ENCODE results near the gene PDCL2. TPM values are rescaled to one million over a fixed set of nuclear protein-coding genes. Genes with fewer than 3 reads are reported as not detected.

The PDCL2 gene
- total and polyA plus RNA-seq, 9 of the 15 experiments (the other 6 are each of a cell fraction or from before 2014, with no cell fraction given), result 0.62 to 2.5 (median 1.2) TPM

DNA sequence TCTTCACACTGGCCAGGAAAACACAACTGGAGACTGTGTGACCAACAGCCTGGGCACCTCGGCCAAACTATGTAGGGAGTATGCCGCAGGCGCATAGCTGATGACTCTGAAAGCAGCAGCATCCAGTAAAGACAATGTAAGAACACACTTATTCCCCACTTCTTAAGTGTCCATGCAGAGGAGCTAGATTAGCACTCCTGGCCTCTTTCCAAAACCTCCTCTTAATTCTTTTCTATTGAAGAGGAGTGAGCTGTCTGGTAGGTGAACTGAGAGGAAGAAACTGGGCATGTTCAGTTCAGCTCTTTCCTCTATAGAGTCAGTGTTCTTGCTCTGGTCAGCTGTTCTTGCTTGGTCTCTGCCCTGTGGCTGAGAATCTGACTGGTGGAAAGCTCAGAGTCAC is 23.0 kb upstream of the PDCL2 start:
- H3K4me3 ChIP-seq, result no peak overlapping the region
- no peak overlapping the region for H3K4me2 ChIP-seq (ENCODE audit: insufficient read depth, low read length)
- peaks cover 2 to 12% of the 10 kb centered on the region in 2 experiments; a peak in 4 of 5 replicates for H3K4me1 ChIP-seq (replicated peaks in 1 of 2; ENCODE audit: control insufficient read depth in 2 of 2, insufficient read depth in 2 of 2, low read length in 2 of 2)
- ChIA-PET POLR2A (interaction anchor here (1.2 kb wide), 1 partner anchor 251 kb away, joined by 3 read pairs; no protein-coding TSS in a partner anchor), CTCF (ENCODE audit: low intra/inter-chr PET ratio) (no interaction called here)
- peaks cover 84% of the 10 kb centered on the region for H3K36me3 ChIP-seq (ENCODE audit: control insufficient read depth, insufficient read depth, low read length)
- FAIRE-seq, result peak; percentile 42
- no peaks in the 10 kb centered on the region for H4K20me1 ChIP-seq (replicated peaks; ENCODE audit: control insufficient read depth, insufficient read depth, low read length)
- H2AFZ ChIP-seq (ENCODE audit: low read depth, low read length), result no peak overlapping the region
- no peaks in the 10 kb centered on the region for H3K9me3 ChIP-seq (replicated peaks; ENCODE audit: control insufficient read depth, insufficient read depth, low read depth, low read length)
- peak in 2 of 4 experiments; percentile 16 to 62 for DNase-seq (ENCODE audit: extremely low read depth in 1 of 4, low spot score in 3 of 4)
- ATAC-seq, result peak; percentile 65
- no peaks in the 10 kb centered on the region for H3K9me1 ChIP-seq (ENCODE audit: control insufficient read depth, insufficient read depth, low read length)
- intact Hi-C loops (cut with micrococcal nuclease) (no loop called here), in situ Hi-C loops (cut with MboI) (no loop called here)
- TF ChIP-seq NFIC (IDR thresholded peaks at IDR 0.05) (peak; percentile 81), HNRNPUL1 (IDR thresholded peaks at IDR 0.05; ENCODE audit: low read length) (peak; percentile 33; the same call in 1 of the 2 replicates), PURB (CRISPR knock-in tag; IDR thresholded peaks at IDR 0.05; ENCODE audit: low read depth) (no peak)
- no TSS peak for BruUV-seq (replicated peaks)
- 93% methylated on average over 3 of the region's 3 CpGs for WGBS (ENCODE audit: insufficient coverage, low coverage, missing lambda C conversion rate)
- no peak overlapping the region for H3K9ac ChIP-seq (ENCODE audit: insufficient read depth in 1 of 2, low read depth in 2 of 2, low read length in 2 of 2)
- no peaks in the 10 kb centered on the region for H3K27me3 ChIP-seq (ENCODE audit: control insufficient read depth in 2 of 2, insufficient read depth in 2 of 2, low read length in 2 of 2)
- peak overlapping the region; percentile 12; the same call in 2 of the 3 replicates for H3K27ac ChIP-seq (ENCODE audit: extremely low read depth, low read depth, low read length)
- H3K79me2 ChIP-seq (ENCODE audit: control insufficient read depth, insufficient read depth, low read length), result peaks cover 85% of the 10 kb centered on the region

DNA sequence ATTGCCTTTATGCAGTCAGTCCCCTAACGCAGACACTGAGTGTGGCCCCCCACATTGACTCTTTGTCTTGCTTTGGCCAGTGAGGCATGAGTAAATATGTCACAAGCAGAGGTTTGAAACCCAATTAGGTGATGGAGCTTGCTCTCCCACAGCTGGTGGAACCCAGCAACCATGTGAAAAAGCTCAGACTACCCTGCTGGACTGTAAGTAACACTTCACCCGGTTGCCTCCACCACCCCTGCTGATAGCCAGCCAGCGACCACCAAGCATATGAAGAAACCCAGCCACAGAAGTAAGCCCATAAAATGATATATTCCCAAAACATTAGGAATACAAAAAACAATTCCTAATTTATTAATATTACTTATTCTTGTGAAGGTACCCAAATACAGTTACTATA is 21.6 kb upstream of the PDCL2 start:
- no peak overlapping the region for H2AFZ ChIP-seq (ENCODE audit: low read depth, low read length)
- peaks cover 95% of the 10 kb centered on the region for H3K79me2 ChIP-seq (ENCODE audit: control insufficient read depth, insufficient read depth, low read length)
- WGBS (ENCODE audit: insufficient coverage, low coverage, missing lambda C conversion rate), result 91% methylated on average over 3 of the region's 3 CpGs
- intact Hi-C loops (cut with micrococcal nuclease), result no loop called here
- no peak overlapping the region for H3K9ac ChIP-seq (ENCODE audit: insufficient read depth in 1 of 2, low read depth in 2 of 2, low read length in 2 of 2)
- ChIA-PET CTCF (ENCODE audit: low intra/inter-chr PET ratio) (no interaction called here), POLR2A (interaction anchor here (1.0 to 1.2 kb wide), 2 partner anchors 121 to 253 kb away, joined by 3 read pairs; no protein-coding TSS in a partner anchor)
- no peaks in the 10 kb centered on the region for H4K20me1 ChIP-seq (replicated peaks; ENCODE audit: control insufficient read depth, insufficient read depth, low read length)
- no TSS peak for BruUV-seq (replicated peaks)
- in situ Hi-C loops (cut with MboI), result no loop called here
- ATAC-seq, result peak; percentile 22; the same call in 1 of the 3 replicates
- FAIRE-seq, result no peak
- TF ChIP-seq HNRNPUL1 (IDR thresholded peaks at IDR 0.05; ENCODE audit: low read length), result 0 out of 2 replicates have a peak, but pooled peaks have one; percentile 44
- no peak for TF ChIP-seq OTX1 (CRISPR knock-in tag; IDR thresholded peaks at IDR 0.05)
- TF ChIP-seq ZNF644 (tag; IDR thresholded peaks at IDR 0.05; ENCODE audit: low read depth), result no peak
- no peak for TF ChIP-seq ZNF316 (IDR thresholded peaks at IDR 0.05)
- TF ChIP-seq ZNF561 (CRISPR knock-in tag; conservative IDR thresholded peaks at IDR 0.05), result no peak
- TF ChIP-seq, protein P1, sequence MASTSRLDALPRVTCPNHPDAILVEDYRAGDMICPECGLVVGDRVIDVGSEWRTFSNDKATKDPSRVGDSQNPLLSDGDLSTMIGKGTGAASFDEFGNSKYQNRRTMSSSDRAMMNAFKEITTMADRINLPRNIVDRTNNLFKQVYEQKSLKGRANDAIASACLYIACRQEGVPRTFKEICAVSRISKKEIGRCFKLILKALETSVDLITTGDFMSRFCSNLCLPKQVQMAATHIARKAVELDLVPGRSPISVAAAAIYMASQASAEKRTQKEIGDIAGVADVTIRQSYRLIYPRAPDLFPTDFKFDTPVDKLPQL (IDR thresholded peaks at IDR 0.05; ENCODE audit: extremely low read depth, insufficient read length), result no peak
- no peak for TF ChIP-seq KLF1 (tag; IDR thresholded peaks at IDR 0.05)
- TF ChIP-seq EGR1 (conservative IDR thresholded peaks at IDR 0.05), result no peak
- no peak for TF ChIP-seq SP2 (IDR thresholded peaks at IDR 0.05; ENCODE audit: extremely low read depth, low read depth, low read length, poor library complexity, severe bottlenecking)
- TF ChIP-seq POLR2H (tag; IDR thresholded peaks at IDR 0.05; ENCODE audit: low read depth), result 0 out of 2 replicates have a peak, but pooled peaks have one; percentile 11
- no peak for TF ChIP-seq EP300 (IDR thresholded peaks at IDR 0.05; ENCODE audit: low read length)
- TF ChIP-seq ZNF584 (CRISPR knock-in tag; IDR thresholded peaks at IDR 0.05; ENCODE audit: low read depth), result no peak
- TF ChIP-seq FOXA3 (CRISPR knock-in tag; conservative IDR thresholded peaks at IDR 0.05 in 1 of 2, IDR thresholded peaks at IDR 0.05 in 1 of 2), result no peak
- H3K4me1 ChIP-seq (replicated peaks in 1 of 2; ENCODE audit: control insufficient read depth in 2 of 2, insufficient read depth in 2 of 2, low read length in 2 of 2), result peaks cover 2 to 7% of the 10 kb centered on the region in 2 experiments; a peak in 4 of 5 replicates
- DNase-seq (ENCODE audit: extremely low read depth in 1 of 4, low spot score in 3 of 4), result no peak
- no peak overlapping the region for H3K4me2 ChIP-seq (ENCODE audit: insufficient read depth, low read length)
- H3K27me3 ChIP-seq (ENCODE audit: control insufficient read depth in 2 of 2, insufficient read depth in 2 of 2, low read length in 2 of 2), result no peaks in the 10 kb centered on the region
- H3K9me3 ChIP-seq (replicated peaks; ENCODE audit: control insufficient read depth, insufficient read depth, low read depth, low read length), result no peaks in the 10 kb centered on the region
- H3K9me1 ChIP-seq (ENCODE audit: control insufficient read depth, insufficient read depth, low read length), result no peaks in the 10 kb centered on the region
- no peak overlapping the region for H3K27ac ChIP-seq (ENCODE audit: extremely low read depth, low read depth, low read length)
- H3K36me3 ChIP-seq (ENCODE audit: control insufficient read depth, insufficient read depth, low read length), result peaks cover 94% of the 10 kb centered on the region
- H3K4me3 ChIP-seq, result no peak overlapping the region

Measured in K562 (cell line).